Esophagus muscularis mucosa (tissue), 4 donors: ENCODE results near the gene PLPP4.

Source experiments
- EP300 ChIP-seq: sonication (generic); formaldehyde crosslinking; IDR thresholded peaks from one replicate; pipeline ENCODE4 v1.6.1; 2017; ENCODE audit warnings: antibody characterized with exemption
- POLR2A ChIP-seq: fragments of 450-650 bp; IDR thresholded peaks from one replicate; pipeline ENCODE4 v1.6.1; 2017; ENCODE audit warnings: antibody characterized with exemption, moderate library complexity, mild to moderate bottlenecking, low read depth
- POLR2AphosphoS5 ChIP-seq, 2 donors: sonication (generic); formaldehyde crosslinking; IDR thresholded peaks; one replicate each; pipeline ENCODE4 v1.6.1; 2017; ENCODE audit warnings: antibody characterized with exemption in 2 of 2
- TF ChIP-seq, protein P1 (sequence below), 3 experiments: fragments of 200-600 bp in 2 of 3; fragments of 450-650 bp in 1 of 3; sonication (generic) in 2 of 3; IDR thresholded peaks; one replicate each; pipeline ENCODE4 v1.5.1; 2017 to 2019; ENCODE audit warnings: antibody characterized with exemption in 3 of 3, mild to moderate bottlenecking in 2 of 3, moderate library complexity in 1 of 3

DNA sequence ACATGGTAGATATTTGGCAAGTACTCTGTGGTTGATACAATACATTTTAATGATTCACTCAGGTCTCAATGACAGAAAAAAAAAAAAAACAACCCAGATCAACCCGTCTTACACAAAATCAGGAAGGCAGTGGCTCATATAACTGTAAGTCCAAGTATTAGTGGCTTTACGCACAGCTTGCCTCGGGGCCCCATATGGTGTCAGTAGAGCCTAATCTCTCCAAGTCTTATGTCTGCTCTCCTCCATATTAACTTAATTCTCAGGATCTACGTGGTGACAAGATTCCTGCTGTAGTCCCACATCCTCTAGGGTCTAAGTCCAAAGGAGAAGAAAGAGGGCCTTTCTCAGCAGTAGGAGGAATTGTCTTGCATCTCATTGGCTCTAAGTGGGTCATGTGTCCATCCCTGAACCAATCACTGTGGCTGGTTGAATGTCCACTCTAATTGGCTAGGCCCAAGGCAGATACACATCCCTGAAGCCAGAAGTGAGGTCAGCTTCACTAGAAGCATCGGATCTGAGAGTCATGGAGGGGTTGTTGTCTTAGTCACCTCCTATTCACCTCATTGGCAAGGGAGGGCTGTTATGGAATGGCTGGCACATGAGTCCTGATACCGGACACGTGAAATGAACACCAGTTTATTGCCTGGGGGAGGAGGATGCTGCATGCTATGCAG is 20.5 kb upstream of the PLPP4 start:
- TF ChIP-seq POLR2A (no peak), POLR2AphosphoS5 (IDR thresholded peaks at IDR 0.05) (no peak), EP300 (no peak)
- TF ChIP-seq, protein P1, sequence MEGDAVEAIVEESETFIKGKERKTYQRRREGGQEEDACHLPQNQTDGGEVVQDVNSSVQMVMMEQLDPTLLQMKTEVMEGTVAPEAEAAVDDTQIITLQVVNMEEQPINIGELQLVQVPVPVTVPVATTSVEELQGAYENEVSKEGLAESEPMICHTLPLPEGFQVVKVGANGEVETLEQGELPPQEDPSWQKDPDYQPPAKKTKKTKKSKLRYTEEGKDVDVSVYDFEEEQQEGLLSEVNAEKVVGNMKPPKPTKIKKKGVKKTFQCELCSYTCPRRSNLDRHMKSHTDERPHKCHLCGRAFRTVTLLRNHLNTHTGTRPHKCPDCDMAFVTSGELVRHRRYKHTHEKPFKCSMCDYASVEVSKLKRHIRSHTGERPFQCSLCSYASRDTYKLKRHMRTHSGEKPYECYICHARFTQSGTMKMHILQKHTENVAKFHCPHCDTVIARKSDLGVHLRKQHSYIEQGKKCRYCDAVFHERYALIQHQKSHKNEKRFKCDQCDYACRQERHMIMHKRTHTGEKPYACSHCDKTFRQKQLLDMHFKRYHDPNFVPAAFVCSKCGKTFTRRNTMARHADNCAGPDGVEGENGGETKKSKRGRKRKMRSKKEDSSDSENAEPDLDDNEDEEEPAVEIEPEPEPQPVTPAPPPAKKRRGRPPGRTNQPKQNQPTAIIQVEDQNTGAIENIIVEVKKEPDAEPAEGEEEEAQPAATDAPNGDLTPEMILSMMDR (IDR thresholded peaks at IDR 0.05), result no peak
